ENCODE measurements around the gene PFKFB2. TPM values are rescaled to one million over a fixed set of nuclear protein-coding genes. Genes with fewer than 3 reads are reported as not detected.

Gene PFKFB2
- total RNA-seq: 4.1 TPM

GRCh38 chr1:207052911-207053769 lies at the start of gene PFKFB2:
PFKFB2 (plus strand) TSS chr1:207053275; CDS start chr1:207054718, 1,443 bp downstream.
- ATAC-seq: peak; percentile 91
- peak; percentile 99 for DNase-seq (ENCODE audit: low spot score)

- ATAC-seq (peak; percentile 86), DNase-seq (ENCODE audit: low spot score) (no peak)
Observed at GRCh38 chr1:207004931-207005830, 47.9 kb upstream of the PFKFB2 start.

- DNase-seq (ENCODE audit: low spot score): no peak
- ATAC-seq: no peak
Observed at GRCh38 chr1:207006083-207006482, 47.0 kb upstream of the PFKFB2 start.

- no peak for DNase-seq (ENCODE audit: low spot score)
- ATAC-seq: no peak
Observed at GRCh38 chr1:207006914-207007313, 46.2 kb upstream of the PFKFB2 start.

DNA sequence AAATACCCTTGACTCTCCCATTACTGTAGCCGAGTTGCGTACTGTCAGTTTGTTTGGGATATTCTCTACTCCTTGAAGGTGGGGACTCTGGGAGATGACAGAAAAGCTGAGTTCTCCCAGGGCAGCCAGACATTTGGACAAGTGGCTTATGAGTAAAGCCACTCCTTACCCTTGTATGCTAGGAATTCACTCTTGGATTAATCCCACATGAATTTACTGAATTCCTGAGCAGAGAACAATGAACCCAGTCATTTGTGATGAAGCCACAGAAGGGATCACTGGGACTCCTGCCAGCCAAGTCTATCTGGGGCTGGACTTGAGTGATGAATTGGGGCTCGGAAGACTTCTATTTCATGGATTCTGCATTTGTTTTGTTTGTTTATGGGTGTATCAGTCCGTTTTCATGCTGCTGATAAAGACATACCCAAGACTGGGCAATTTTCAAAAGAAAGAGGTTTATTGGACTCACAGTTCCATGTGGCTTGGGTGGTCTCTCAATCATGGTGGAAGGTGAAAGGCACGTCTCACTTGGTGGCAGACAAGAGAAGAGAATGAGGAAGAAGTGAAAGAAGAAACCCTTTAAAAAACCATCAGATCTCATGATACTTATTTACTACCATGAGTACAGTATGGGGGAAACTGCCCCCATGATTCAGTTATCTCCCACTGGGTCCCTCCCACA lies 45.6 kb upstream of the PFKFB2 start:
- DNase-seq (ENCODE audit: low spot score): no peak
- no peak for ATAC-seq

- DNase-seq (ENCODE audit: low spot score) (no peak), ATAC-seq (peak; percentile 5)
Observed at GRCh38 chr1:207009182-207009850, 43.8 kb upstream of the PFKFB2 start.

DNA sequence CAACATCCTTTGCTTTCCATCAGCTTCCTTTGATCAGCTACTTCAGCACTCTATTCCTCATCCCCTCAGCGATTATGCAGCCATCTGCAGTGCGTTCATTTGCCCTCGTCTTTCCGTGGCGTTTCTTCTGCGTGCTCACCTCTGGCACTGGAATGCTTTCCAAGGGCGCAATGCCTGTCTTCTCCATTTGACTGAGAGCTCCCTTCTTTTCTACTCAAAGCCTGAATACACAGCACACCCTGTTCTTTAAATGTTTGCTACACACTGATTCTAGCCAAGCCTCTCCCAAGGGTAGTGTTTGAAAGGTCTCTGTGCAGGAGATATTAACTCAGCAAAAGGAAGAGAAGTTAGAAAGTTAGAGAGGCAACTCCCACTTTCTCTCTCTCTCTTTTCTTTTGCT lies 43.1 kb upstream of the PFKFB2 start:
- DNase-seq (ENCODE audit: low spot score) (no peak), ATAC-seq (no peak)

DNA sequence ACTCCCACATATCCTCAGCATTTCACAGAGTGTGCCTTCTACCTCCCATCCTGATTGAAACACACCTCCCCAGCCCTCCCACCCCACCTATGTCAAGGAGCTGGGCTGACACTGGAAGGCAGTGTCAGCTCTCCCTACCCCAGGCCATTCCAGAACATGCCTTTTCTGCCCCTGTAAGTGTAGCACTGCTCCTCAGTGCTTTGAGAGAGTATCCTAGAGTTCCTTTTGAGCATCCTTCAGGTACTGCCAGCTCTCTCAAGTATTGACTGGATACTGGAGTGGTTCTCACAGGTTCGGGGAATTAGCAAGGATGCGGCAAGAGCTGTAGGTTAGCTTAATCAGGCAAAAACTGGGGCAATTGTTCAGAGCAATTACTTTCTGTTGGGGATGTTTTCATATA lies 42.3 kb upstream of the PFKFB2 start:
- ATAC-seq (no peak), DNase-seq (ENCODE audit: low spot score) (no peak)

DNA sequence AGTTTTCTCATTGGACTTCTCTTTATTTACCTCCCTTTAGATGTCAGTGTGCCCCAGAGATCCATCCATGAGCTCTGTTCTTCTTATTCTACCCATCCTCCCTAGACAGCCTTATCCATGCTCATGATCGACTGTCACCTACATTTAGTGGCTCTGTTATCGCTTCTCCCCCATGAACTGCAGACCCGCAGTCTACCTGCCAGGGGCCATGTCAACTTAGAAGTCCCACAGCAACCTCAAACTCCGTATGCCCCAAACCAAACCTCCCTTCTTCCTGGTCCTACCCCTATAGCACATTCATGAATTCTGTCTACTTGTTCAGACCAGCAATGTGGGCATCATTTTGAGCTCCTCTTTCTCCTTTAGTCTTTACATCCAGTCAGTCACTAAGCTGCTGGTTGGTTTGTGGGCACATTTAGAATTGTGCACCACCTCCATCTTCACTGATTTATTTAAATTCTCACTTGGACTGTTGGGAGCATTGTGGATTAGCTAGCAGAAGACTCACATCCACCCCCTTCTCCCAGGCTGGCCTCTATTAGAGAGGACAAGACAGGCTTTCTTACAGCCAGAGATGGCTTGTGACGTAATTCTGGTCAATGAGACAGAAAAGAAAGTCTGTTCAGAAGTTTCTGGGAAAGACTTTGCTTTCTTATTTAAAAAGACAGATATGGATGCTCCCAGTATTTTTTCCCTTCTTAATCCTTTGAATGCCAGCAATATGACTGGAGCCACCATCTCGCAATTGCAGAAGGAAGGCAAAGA lies 39.6 kb upstream of the PFKFB2 start:
- ATAC-seq (no peak), DNase-seq (ENCODE audit: low spot score) (no peak)

DNA sequence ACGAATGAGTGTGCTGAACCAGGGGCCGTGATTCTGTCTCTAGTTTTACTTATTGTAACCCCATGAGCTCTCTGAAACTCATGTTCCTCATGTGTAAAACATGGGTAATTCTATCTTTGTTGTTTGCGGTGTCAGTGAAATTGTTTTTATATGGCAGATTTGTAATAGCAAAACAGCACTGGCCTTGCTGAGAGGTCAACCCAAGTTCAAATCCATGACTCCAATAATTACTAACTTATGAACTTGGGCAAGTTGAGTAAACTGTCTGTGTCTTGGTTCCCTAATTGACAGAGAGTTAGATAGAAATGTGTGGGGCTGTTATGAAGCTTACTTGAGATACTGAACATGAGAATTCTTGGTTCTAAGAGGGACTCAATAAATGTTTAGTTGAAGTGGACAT lies 38.3 kb upstream of the PFKFB2 start:
- DNase-seq (ENCODE audit: low spot score) (no peak), ATAC-seq (no peak)

GRCh38 chr1:207015791-207016190 lies 37.3 kb upstream of the PFKFB2 start:
- ATAC-seq: no peak
- DNase-seq (ENCODE audit: low spot score): no peak

- ATAC-seq: peak; percentile 45
- DNase-seq (ENCODE audit: low spot score): no peak
Observed at GRCh38 chr1:207017615-207018559, 35.2 kb upstream of the PFKFB2 start.

DNA sequence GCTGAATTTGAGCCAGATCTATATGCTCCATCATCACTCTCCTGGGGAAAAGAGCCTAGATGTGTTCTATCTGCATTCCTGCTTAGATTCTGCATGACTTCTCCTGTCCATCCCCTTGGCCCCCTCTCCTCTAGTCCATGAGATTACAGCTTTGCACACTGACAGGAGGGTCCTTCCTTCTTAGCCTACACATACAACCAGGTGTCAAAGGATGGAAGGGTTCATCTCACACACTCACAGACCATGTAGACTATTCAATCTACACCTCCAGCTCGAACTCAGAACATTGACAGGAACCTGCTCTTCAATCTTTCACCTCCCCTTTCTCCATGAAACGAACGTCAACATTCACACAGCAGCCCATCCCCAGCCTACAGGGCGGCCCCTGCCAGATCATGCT lies 34.4 kb upstream of the PFKFB2 start:
- DNase-seq (ENCODE audit: low spot score) (no peak), ATAC-seq (no peak)

DNA sequence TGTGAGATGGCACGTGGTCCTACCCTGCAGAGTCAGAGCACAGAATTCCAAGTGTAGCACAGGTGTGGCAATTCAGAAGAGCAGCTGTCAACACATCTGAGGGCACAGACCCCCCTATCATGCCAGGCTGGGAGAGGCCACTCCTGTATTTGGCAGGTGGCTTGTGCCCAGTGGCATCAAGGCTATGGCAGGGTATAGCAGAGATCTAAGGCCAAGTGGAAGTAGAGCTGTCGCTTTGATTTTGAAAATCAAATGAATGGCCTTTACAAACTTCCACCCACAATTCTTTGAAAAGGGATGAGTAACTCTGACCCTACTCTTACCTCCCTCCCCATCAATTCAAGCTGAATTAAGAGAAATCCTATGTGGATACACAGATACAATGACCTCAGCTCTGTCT lies 33.9 kb upstream of the PFKFB2 start:
- no peak for ATAC-seq

GRCh38 chr1:207019661-207020060 lies 33.4 kb upstream of the PFKFB2 start:
- ATAC-seq: no peak
- DNase-seq (ENCODE audit: low spot score): no peak

More for the DNA sequence above, 33.9 kb upstream of the PFKFB2 start:
- no peak for DNase-seq (ENCODE audit: low spot score)

DNA sequence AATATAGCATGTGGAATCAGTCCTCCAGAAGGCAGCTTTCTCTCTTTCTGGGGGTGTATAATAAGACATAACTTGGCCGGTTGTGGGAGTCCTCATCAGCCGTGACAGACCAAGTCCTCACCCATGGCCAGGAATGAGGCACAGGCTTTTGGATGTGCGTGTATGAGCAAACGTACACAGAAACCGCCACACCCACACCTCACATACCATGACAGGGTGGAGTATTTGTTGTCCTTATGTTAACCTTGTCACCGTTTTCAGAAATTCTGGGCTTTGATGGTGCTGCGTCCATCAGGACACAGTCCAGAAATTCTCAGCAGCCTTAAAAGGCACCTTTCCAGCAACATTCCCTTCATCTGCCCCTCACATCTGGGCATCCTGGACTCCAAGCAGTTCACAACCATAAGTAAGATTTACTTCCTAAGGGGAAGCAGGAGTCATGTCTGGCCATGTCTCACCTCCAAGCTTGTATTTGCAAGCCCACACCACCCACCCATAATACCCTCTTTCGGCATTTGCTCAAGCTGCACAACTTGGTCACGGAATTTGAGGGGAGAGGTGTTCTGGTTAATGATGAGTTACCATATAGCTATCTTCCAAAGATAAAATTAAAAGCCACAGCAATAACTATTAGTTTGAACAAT lies 32.9 kb upstream of the PFKFB2 start:
- ATAC-seq (no peak), DNase-seq (ENCODE audit: low spot score) (no peak)

- DNase-seq (ENCODE audit: low spot score): no peak
- no peak for ATAC-seq
Observed at GRCh38 chr1:207020709-207021107, 32.4 kb upstream of the PFKFB2 start.

- DNase-seq (ENCODE audit: low spot score): no peak
- no peak for ATAC-seq
Observed at GRCh38 chr1:207021139-207021861, 31.8 kb upstream of the PFKFB2 start.

Data from left lobe of liver (tissue), 2 donors.